Hematopoietic multipotent progenitor cell treated with erythropoietin and hydrocortisone succinate and interleukin-3 and kit ligand, for 15 days (in vitro differentiated cells): Measurements from ENCODE around the gene GRIK2.

ENCODE experiments used
- DNase-seq: peaks from one replicate; pipeline ENCODE4 v3.0.0-alpha.2; 2015; ENCODE audit warnings: low spot score

Gene GRIK2

DNA sequence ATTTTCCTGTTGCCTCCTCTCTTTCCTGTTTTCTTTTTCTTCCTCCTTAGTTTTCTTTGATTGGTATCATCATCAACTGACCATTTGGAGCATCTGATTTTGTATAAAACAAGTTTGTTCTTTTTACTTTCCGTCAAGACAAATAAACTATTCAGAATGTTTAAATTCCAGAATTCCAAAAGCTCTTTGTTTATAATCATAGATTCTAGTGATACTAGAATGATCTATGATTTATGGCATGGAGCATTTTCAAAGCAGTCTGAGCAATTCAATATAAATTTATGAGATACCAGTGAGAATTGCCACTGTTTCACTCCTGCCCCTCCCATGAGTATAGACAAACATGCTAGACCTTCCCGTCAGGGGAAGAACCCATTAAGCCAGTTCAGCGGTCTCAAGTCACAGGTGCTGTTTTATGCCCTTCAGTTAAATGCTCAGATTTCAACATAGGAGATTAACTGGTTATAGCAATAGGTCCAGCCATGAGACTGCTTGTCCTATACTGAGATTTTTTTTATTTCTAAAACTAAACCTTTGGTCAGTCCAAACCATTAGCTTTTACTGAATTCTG lies 60.7 kb downstream of the GRIK2 start:
- no peak for DNase-seq

DNA sequence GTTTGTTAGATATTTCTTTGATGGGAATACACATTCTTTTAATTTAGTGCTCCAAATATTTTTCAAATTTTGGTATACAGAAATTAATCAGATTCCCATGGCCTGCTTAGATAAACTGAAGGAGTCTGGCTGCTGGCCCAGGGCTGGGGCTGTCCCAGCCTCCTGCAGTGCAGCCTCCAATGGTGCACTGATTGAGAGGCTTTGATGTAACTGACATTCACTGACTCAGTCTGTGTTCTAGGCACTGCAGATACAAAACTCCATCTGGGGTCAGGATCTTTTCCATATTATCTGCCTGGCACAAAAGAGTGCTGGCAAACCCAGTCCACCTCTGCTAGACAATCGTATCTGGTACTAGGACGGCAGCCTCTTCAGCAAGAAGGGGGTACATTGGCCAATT lies 64.8 kb downstream of the GRIK2 start:
- no peak for DNase-seq

DNA sequence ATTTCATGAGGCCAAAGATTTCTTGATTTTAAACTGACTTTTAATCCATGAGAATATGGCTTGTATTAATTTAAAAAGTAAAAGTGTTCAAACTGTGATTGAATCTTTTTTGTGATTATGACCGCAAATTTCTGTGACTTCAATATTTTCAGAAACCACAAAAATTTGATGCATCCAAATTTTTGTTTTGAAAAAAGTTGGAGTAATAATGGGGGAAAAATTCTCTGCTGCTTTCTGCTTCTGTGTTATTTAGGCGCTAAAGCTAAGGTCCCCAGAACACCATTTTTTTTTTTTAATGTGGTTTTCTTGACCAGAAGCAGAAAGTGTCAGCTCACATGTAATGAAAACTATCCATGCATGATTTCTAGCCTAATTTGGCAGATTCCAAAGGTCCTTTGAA lies 65.3 kb downstream of the GRIK2 start:
- DNase-seq, result no peak

DNA sequence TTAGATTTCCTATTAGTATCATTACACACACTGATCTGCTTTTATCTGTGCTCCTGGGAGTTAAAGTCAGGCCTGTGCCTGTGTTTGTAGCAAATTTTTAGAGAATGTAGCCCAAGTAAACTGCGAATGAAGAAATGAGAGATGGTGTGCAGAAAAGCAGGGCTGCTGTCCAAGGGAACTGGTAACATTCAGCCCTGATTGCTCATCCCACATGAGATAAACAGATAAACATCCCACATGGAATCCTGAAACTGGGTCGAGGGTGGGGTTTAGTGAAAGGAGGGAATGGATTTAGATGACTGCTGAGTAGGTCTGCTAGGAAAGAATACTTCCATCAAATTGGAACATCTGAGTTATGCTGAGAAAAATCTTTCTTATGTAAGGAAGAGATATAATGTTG lies 69.1 kb downstream of the GRIK2 start:
- DNase-seq, result no peak

DNA sequence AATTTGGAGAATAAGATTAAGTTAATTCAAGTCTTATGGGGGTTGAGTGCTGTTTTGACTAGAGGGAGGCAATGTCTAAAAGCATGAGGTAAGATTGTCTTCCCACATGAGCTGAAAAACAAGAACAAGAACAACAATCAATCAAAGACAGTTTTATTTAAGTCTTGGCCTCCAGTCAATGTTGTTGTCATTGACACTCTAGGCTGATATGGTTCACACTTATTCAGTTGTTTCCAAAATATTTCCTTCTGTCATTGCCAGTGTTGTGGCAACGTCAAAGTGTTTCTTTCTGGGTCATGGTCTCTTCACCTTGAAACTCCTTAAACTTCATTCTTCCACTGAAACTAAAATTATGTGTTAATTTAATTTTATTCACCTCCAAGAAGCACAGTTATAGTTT lies 72.4 kb downstream of the GRIK2 start:
- no peak for DNase-seq

DNA sequence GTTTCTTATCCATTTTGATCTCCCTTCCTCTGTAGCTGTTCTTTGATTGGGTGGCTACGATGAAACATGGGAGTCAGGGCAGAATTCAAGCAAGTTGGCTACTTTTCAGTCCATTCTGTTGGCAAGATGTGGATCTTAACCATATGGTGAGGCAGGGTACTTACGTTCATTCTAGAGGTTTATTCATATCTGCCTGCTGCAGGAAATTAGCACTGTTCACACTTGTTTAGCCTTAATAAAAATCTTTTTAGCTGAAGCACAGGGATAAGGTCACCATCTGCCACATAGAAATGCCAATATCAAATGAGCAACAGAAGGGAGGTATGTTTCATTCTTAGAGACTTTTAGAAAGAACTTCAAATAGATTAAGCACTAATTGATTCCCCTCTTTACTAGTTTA lies 83.9 kb downstream of the GRIK2 start:
- no peak for DNase-seq

DNA sequence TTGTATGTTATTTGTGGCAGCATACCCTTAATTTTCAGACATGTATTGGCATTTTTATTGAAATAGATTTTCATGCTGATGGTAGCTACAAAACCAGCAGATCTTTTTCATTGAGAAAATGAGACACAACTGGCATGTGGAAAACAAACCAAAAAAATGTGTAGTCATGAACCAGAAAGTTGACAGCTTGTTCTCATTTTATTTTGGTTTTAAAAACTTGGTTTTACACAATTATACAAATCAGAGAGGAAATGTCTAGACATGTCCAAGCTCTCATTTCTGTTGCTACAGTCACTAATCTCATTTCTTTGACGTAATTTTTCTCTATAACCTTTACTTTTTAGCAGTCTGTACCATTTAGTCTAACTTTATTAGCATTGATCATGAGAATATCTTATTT lies 85.4 kb downstream of the GRIK2 start:
- no peak for DNase-seq

DNA sequence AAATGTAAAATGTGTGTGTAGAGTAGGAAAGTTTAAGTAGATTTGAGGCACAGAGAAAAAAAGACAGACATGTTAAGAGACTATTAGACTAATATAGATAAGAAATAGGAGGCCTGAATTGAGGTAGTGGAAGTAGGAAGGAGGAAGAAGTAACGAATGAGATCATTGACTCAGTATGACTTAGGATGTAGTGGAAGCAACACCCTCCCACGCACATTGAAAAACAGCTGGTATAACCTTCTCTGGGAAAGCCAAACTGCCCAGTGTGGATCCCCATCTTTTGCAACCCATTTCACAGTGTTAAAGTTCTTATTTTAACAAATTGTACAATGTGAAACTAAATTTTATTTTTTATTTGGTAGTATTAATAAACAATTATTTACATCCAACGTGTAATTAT lies 89.1 kb downstream of the GRIK2 start:
- DNase-seq, result no peak

DNA sequence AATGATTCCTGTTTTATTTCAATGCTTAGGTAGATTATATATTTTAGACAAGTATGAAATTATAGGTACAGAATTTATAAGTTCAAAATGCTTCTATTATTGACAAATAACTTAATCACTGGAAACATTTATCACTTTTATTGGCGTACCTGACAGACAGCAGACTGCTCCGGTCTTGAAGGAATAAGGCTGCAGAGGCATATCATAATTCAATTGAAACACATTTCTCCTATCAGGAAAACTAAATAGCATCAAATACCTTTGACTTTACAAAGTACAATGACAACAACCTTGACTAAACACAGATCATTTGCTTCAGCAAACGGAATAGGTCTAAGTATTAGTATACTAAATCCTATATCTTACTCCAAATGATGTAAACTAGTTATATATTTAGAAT lies 91.3 kb downstream of the GRIK2 start:
- DNase-seq, result no peak

DNA sequence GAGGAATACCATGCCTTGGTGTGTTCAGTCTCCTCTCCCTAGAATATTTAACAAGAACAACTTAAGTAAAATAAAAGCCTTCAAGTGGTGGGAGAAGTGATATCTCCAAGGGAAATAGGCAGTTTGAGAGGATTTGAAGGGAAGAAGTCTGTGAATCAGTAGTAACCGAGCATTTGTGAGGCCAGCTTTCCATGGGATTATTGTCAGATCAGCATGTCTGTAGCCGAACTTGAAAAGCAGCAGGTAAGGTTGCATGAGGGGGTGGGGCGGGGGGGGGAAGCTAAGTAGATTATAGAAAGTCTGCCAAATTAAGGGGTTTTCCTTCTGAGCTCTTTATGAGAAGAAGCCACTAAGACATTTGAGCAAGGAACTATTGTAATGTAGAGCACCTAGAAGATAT lies 92.6 kb downstream of the GRIK2 start:
- no peak for DNase-seq

DNA sequence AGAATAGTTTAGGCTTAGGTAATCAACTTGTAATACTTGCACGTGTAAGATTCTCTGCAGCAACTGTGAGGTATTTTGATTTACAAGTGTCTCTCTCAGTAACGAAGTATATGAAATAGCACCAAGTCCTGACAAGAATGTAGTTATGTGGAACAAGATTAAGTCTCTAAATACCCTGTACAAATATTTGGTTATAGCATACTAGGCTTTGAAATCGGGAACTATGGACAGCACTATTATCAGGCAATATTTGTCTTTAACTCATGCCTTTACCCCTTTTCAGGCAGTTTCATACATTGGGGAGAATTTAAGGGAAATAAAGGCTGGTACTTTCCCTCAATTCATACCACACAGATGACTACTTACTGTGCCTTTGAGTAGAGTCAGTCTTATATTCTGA lies 93.2 kb downstream of the GRIK2 start:
- DNase-seq, result no peak

DNA sequence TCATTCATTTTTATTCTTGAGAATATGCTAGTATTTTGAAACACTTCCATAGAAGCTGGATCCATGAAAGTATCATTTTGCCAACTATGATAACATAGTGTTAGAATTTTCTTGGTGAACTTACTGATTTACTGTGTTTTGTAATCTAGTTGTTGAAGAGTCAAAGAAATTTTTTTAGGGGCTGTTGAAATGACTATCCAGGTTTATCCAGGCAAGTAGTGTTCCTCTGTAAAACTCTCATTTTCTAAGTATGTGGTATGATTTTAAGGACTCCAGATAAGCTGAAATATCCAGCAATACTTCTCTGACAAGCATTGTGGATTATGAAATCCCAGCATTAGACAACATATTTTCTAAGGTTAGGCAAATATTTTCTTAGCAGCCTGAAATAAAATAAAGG lies 95.9 kb downstream of the GRIK2 start:
- no peak for DNase-seq

DNA sequence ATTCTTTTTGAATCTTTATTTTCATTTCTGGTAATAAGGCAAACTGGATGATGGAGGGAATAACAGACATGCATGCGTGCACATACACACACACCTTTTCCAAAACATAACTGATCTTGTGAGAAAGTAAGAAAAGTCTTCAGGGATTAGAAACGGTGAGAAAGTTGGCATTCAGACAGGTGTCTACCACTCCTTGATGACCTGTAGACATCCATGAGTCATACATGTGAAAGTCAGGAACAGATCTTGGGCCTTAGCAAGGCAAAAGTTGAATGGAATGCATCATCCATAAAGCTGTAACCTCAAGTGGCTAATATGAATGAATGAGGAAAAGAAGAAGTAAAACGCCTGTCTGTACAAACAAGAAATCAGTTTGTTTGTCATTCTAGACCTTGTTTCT lies 97.3 kb downstream of the GRIK2 start:
- DNase-seq, result no peak

DNA sequence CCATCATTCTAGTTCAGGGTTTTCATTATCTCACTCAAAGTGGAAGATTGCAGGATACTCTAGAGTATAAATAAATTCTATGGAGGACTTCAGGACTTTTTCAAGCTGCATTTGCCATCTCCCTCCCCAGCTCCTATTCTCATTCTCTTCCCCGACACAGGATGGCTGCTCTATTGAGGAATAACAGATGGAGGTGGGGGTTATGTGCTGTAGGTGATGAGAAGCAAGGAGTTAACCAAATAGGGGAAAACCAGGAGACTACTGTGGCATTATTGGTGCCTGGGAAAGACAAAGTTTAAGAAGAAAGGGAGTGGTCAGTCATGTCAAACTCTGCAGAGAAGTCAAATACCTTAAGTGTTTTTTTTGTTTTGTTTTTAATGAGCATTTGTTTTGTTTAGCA lies 109.3 kb downstream of the GRIK2 start:
- DNase-seq, result no peak

DNA sequence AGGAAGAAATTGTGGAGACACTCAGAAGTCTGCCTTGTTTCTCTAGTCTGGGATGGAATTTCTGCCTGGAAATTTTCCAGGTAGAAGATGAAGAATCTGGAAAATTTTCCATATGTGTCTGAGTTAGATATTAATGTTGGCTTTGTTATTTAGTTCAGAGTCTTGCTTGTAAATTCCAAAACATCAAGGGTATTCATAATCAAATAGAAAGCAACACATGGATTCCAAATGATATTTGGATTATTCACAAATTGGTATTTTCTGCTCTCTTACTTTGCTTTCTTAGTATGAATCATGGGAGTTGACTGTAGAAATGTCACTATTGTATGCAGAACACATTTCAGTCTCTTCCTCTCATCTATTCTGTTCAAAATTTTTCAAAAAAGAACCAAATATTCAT lies 116.0 kb downstream of the GRIK2 start:
- DNase-seq, result no peak

DNA sequence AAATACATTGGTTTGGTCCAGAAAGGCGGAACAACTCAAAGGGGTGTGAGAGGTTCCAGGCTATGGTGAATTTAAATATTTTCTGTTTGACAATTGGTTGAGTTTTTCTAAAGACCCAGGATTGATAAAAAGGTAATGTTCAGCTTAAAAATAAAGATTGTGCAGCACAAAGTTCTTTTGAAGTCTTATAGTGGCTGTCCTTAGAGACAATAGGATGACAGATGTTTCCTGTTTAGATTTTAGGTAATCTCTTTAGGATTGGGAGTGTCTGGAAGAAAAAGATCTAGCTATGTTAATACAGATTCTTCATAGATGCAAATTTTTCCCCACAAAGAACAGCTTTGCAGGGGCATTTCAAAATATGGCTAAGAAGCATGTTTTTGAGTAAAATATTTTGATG lies 119.7 kb downstream of the GRIK2 start:
- DNase-seq, result no peak

DNA sequence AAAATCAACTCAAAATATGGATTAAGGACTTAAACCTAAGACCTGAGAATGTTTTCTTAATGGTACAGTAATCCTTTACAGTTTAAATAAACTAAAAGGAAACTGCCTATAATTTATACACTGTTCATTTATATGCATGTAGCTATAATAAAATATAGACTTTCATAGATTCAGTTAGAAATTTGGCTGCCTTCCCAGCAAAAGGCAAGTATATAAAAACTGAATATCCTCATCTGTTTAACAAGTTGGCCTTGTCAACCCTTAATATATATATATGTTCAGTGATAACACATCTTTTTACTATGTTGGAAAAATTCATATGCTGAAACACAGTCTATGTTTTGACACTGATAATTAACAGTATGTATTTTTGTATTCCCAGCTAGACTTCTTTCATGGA lies 123.1 kb downstream of the GRIK2 start:
- no peak for DNase-seq

DNA sequence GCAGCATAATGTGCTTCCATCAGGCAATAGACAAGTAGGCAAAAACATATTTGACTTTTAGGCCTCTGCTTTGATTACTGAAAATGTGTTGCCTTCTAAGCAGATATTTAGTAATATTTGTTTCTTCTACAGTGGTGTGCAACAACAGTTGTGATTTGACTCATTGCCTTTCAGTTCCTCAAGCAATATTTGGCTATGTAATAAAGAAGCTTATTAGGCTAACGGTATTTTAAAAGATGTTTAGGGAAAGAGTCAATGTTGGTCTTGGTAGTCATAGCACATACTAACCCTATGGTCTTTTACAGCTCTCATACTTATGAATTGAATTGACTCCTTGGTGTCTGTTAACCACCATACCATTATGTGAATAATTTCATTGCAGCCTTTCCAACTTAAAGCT lies 124.1 kb downstream of the GRIK2 start:
- no peak for DNase-seq

DNA sequence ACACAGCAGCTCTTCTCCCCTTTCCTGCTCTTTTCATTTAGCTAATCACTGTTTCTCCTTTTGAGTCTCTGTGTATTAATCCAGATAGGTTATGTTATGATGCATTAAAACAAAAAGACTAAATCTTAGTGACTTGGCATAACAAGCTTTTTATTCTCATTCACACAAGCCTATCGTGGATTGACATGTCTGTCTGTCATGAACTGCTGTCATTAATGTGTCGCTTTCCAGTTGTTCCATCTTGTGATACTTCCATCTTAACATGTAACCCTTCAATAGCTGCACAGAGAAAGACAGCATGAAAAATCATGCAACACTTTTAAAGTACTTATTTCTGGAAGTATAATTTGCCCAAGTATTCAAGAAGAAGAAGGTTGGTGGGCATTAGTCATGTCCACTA lies 128.7 kb downstream of the GRIK2 start:
- no peak for DNase-seq

DNA sequence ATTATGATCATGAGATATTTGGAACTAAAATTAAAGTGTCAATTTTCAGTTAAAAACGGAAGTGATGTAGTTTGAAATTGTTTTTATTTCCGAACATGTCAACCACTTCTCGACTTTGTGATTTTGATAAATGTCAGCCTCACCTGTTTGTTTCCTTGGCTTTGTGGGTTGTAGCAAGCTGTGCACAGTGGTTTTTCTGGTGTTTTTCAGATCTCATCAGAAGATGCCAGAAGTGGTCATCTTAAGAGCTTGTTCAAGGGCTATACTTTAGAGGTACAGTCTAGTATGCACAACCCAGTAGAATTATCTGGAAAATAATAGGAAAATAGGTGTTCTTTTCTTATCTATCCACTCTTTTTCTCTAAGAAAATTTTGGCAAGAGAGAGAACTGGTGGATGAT lies 134.0 kb downstream of the GRIK2 start:
- no peak for DNase-seq

DNA sequence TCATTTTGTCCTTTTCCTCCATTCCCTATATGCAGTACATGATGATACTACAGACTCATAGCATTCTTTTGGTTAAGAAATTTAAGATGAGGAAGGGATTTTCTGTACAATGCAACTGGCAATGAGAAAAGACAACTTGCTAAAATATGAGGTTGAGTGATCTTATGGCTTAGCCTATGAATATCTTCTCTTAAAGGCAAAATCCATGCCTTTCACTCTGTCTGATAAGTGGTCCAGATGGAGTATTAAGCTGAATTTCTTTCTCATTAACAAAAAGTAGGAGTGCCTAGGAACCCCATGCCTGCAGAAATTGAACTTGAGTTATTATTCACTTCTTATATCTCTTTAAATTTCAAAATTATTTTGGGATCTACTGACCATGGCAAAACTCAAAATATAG lies 135.3 kb downstream of the GRIK2 start:
- no peak for DNase-seq

DNA sequence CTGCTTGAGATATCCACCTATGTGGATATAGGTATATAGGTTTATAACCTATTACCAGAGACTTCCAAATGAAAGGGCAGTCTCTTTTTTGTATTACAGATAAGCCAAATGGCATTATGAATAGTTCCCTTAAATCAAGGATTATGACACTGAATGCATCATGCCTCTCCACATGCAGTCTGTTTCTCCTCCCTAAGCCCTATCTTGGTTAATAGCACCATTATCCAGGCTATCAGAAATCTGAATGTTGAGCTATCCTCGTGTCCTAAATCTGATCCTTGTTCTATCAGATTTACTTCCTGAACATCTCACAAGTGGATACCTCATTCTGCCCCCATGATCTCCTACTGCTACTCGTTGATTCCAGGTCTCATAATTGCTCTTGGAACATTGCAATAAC lies 138.0 kb downstream of the GRIK2 start:
- DNase-seq, result no peak

DNA sequence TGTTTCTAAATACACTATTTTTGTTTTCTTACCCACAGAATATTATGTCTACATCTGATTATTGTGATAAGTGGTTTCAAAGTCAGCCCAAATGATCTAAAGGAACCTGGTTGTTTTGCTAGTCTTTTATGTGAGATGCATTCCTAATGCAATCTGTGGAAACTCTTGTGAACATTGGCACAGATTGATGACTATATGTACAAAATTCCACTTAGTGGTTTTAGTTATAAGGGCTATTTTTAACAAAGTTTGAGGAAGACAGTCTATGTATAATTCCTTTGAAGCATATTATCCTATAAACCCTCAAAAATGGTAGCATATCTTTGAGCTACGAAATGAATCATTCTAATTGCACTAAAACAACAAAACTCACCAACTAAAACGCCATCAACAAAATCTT lies 140.9 kb downstream of the GRIK2 start:
- no peak for DNase-seq

DNA sequence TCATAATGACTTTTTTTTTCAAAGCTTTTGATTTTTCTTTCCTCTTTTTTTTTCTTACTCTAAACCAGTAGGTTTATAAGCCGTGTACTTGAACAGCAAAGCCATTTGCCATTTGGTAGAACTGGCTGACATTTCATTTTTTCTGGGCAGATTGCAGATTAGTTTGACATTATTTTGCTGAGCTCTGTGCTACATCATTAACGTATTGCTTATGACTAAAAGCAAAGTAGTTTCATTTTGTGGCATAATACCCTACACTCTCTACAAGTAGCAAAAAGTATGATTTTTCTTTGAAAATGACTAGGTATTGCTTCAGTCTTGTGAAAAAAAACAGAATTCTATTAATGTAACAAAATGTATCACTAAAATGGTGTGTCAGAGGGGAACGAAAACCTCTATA lies 141.3 kb downstream of the GRIK2 start:
- DNase-seq, result no peak

DNA sequence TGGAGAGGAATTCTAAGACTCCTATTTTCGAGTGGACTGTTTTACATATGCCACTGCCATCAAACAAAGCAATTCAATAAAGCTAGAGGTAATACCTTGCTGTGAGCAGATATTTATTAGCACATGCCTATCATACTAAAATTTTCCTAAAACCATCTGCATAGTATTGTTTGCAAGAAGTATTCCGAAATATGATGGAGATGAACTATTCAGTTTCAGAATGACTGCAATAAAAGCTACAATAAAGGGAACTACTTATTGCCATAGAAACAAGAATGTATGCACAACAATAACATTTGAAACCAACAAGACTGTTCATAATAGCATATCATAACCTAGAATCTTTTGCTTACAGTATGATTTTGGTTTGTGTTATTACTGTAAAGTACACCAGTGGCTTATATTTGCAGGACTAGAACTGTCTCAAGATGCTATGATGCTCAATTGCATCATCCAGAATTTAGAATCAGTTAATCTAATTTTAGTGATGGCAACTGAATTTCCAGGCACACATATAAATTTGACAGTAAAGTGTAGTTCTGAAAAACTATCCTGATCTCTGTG lies 144.3 kb downstream of the GRIK2 start:
- DNase-seq, result no peak
